ENCODE results near the gene TPRN.

TPRN gene

DNA sequence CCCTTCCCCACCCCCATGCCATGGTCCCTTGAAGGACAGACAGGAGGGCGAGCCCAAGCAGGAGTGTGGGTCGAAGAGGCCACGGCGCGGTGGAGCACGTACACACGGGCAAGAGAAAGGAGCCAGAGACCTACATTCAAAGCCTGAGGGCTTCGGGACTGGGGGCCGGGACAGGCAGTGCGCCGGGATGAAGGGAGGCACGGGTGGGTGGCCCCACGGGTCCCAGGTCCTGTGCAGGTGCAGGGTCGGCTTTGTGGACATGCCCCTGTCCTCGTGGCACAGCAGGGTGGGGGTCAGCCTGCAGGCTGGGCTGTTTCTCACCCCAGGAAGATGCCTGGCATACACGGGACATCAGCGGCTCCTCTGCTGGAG is 40.5 kb downstream of the TPRN start:
- TF ChIP-seq, protein P1, sequence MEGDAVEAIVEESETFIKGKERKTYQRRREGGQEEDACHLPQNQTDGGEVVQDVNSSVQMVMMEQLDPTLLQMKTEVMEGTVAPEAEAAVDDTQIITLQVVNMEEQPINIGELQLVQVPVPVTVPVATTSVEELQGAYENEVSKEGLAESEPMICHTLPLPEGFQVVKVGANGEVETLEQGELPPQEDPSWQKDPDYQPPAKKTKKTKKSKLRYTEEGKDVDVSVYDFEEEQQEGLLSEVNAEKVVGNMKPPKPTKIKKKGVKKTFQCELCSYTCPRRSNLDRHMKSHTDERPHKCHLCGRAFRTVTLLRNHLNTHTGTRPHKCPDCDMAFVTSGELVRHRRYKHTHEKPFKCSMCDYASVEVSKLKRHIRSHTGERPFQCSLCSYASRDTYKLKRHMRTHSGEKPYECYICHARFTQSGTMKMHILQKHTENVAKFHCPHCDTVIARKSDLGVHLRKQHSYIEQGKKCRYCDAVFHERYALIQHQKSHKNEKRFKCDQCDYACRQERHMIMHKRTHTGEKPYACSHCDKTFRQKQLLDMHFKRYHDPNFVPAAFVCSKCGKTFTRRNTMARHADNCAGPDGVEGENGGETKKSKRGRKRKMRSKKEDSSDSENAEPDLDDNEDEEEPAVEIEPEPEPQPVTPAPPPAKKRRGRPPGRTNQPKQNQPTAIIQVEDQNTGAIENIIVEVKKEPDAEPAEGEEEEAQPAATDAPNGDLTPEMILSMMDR (IDR thresholded peaks at IDR 0.05; ENCODE audit: insufficient read depth, low read length, missing control alignments) = no peak
- POLR2A ChIA-PET = no interaction called here
- no peak overlapping the region for H3K4me3 ChIP-seq (ENCODE audit: low read depth, low read length)
- DNase-seq (ENCODE audit: low read depth, low spot score) = no peak
- CTCF ChIA-PET = no interaction called here

DNA sequence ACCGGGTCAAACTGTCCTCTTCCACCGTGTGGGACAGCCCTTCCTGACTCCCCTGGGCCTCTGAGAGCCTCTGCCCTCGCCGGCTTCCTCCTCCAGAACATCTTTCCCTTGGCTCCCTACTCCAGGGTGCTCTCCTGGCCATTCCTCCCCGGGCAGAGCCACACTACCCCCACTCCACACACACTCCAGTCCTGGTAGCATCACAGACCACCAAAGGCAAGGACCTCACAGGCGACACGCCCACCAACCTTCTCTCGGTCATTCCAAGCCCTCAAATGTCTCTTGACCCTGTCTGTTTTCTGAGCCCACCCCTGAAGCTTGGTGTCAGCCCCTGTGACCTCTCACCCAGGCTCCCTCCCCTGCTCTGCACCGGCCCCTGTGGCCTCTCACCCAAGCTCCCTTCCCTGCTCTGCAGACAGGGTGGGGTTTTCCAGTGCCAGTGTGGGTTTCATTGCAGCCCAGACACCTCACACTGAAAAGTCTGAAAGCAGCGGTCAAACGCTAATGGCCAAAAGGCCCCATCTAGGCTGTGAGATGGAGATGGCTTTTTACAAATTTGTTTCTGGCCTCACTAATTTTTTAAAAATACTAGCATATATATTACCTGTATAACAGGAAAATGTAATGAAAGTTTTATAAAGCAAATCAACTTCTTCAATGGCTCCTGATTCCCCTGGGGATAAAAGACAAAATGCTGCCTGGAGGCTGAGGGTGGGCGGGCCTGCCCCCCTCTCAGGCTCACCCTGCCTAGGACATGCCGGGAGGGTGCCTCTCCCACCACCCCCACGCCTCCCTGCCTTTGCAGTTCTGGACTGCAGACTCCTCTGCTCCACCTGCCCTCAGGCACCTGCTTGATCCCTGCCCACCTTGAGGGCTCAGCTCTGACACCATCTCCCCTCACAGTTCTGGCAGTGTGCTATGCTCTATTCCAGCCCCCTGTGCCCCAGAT is 41.2 kb downstream of the TPRN start:
- TF ChIP-seq, protein P1 (IDR thresholded peaks at IDR 0.05; ENCODE audit: insufficient read depth, low read length, missing control alignments) = no peak
- CTCF ChIA-PET = no interaction called here
- POLR2A ChIA-PET = no interaction called here
- DNase-seq (ENCODE audit: low read depth, low spot score) = no peak
- H3K4me3 ChIP-seq (ENCODE audit: low read depth, low read length) = no peak overlapping the region

DNA sequence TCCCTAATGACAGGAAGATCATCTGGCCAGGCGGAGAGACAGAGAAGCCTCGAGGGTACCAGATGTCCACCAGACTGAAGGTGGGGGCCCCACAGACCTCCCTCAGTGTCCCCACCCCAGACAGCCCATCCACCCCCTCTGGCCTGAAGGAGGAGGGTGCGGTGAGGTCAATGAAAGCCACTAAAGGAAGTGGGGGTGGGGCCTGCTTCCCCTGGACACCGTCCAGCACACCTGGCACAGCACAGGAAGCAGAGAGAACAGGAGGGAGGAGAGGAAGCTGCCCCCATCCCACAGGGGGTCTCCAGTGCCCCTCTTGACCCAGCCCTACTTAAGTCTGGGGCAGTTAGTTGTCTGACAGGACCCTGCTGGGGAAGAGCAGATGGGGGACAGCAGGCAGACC is 41.9 kb downstream of the TPRN start:
- DNase-seq (ENCODE audit: low read depth, low spot score) = no peak
- no peak overlapping the region for H3K4me3 ChIP-seq (ENCODE audit: low read depth, low read length)
- POLR2A ChIA-PET = no interaction called here
- CTCF ChIA-PET = no interaction called here
- TF ChIP-seq, protein P1 (IDR thresholded peaks at IDR 0.05; ENCODE audit: insufficient read depth, low read length, missing control alignments) = no peak

DNA sequence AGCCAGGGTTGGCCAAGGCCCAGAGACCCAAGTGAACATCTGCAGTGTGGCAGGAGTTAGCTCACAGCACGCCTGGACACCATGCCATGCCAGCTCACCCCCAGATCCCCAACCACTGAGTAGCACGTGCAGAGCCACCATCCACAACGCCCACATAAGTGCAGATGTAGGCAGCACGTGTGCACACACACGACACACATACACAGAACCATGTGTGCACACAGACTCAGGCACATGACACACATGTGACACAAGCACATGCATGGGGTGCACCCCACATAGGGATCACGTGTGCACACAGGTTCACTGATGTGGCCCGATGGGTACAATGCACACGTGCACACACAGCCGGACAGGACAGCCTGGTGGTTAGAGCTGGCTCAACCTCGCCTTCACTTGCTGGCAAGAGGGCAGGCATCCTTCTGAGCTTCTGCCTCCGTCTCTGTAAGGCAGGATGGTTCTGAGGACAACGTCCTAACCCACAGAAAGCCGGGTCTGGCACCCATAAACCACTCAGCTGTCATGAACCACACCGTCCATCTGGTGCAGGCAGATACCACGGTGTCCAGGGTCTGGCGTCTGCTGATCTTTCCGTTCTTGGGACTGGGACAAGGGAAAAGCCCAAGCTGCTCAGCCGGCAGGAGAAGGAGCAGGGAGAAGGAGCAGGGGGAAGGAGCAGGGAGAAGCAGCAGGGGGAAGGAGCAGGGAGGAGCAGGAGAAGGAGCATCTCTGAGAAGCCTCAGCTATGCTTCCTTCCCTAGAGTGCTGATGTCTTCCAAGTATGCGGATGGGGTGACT is 42.7 kb downstream of the TPRN start:
- TF ChIP-seq, protein P1 (IDR thresholded peaks at IDR 0.05; ENCODE audit: insufficient read depth, low read length, missing control alignments) = no peak
- POLR2A ChIA-PET = interaction anchor here (1.2 to 1.7 kb wide), 2 partner anchors 8 to 83 kb away, joined by 3 to 4 read pairs; partner anchors contain the start of gene TUBB4B
- no peak overlapping the region for H3K4me3 ChIP-seq (ENCODE audit: low read depth, low read length)
- no peak for DNase-seq (ENCODE audit: low read depth, low spot score)
- CTCF ChIA-PET = no interaction called here

DNA sequence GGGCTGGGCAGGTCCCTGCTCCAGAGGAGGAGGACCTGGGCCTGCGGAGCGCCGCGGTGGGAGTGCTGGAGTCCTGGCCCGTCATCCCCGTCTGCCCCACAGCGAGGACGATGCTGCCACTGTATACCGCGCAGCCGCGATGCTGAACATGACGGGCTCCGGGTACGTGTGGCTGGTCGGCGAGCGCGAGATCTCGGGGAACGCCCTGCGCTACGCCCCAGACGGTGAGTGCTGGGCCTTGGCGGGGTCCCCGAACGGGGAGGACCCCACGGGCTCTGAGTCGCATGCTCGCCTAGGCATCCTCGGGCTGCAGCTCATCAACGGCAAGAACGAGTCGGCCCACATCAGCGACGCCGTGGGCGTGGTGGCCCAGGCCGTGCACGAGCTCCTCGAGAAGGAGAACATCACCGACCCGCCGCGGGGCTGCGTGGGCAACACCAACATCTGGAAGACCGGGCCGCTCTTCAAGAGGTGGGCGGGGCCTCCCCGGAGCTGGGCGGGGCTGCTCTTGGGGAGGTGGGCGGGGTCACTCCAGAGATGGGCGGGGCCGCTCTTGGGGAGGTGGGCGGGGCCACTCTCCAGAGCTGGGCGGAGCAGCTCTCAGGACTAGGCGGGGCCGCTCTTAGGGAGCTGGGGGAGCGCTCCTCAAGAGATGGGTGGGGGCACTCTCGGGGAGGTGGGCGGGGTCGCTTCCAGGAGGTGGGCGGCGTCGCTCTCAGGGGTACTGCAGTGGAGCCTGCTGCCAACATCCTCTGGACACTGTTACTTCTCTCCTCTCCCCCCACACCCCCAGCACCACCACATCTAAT is 43.8 kb downstream of the TPRN start:
- TF ChIP-seq, protein P1 (IDR thresholded peaks at IDR 0.05; ENCODE audit: insufficient read depth, low read length, missing control alignments) = no peak
- no peak for DNase-seq (ENCODE audit: low read depth, low spot score)
- CTCF ChIA-PET = interaction anchor here (0.8 kb wide), 1 partner anchor 80 kb away, joined by 4 read pairs; no protein-coding TSS in a partner anchor
- POLR2A ChIA-PET = interaction anchor here (1.2 to 1.7 kb wide), 2 partner anchors 9 to 84 kb away, joined by 3 to 4 read pairs; partner anchors contain the start of gene TUBB4B
- peak overlapping the region; percentile 50 for H3K4me3 ChIP-seq (ENCODE audit: low read depth, low read length)

All from AG04449 (cell line).